Measurements from ENCODE around the gene PLA2G4D.
A peak's percentile ranks its signal among the peaks of the same experiment; 100 is the strongest.

Gene PLA2G4D

DNA sequence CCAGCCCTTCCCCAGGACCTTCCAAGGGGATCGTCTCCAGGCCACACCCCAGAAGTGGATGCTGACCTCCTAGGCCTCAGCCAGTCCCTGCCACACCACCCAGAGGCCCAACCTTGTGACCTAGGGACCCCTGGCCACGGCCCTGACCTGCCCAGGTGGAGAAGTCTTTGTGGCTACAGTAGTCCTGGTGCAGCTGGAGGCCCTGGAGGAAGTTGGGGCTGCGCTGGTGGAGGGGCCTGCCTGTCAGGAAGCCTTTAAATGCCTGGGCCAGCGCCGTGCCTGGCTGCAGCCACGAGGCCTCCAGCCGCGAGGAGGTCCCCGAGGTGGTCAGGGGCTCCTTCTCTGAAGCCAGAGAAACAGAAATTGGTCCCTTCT lies 23.4 kb downstream of the PLA2G4D start:
- DNase-seq = no peak

DNA sequence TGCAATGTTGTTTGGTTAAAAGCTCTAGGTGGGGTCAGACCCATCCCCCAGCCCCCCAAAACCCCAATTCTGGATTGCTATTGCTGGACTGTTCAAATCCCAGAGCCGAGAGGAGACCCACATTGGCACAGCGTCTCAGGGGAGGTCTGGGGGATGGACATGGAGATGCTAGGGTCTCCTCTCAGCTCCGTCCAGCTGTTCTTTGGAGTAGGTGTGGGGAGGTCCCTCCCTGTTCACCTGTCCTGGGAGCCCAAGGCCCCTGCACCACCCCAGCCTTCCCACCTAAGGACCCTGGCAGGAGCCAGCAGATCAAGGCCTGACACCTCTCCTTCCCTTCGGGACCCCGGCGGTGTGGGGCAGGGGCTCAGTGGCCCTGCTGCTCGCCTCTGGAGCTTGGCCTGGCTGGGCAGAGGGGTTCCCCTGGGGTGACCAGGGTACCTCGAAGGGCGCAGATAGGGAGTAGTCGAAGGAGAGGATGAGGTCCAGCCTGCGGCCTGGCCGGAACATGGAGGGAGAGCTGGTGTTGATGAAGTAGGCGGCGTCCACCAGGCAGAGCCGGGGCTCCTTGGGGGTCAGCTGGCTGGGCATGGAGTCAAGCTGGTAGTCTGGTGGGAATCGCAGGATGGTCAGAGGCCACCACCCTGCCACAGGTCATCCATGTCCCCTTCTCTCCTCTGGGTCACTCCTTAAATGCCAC lies 23.9 kb downstream of the PLA2G4D start:
- no peak for DNase-seq

DNA sequence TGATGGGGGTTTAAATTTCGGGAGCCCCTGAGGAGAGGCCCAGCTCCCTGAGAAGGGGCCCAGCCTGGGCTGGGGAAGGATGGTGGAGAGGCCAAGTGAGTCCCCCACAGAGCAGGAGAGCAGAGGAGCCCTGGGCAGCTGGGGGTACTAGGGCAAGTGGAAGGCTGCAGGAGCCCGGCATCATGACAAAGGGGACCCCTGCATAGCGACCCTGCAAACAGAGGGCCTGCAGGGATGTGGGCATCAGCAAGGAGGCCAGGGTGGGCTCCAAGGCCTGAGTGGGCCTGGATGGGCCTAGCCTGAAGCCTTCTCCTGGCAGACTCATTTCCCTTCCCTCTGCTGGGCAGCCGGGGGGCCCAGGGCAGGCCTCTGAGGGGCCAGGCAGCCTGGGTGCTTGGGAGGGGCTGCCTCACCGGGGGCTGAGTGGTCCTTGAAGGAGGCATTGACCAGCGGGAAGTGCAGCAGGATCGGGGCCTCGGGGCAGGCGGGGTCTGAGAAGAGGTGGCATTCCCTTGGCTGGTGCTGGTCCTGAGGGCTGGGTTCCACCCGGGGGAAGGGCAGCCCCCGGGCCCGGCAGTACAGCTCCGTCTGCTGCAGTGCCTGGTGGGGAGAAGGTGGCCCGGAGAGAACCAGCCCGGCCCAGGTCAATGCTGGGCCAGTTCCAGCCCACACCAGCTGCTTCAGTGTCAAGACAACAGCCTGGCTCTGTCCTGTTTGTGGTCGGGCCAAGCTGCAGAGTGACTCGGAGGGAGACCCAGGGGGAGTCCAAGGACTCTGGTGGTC lies 24.7 kb downstream of the PLA2G4D start:
- DNase-seq = no peak

DNA sequence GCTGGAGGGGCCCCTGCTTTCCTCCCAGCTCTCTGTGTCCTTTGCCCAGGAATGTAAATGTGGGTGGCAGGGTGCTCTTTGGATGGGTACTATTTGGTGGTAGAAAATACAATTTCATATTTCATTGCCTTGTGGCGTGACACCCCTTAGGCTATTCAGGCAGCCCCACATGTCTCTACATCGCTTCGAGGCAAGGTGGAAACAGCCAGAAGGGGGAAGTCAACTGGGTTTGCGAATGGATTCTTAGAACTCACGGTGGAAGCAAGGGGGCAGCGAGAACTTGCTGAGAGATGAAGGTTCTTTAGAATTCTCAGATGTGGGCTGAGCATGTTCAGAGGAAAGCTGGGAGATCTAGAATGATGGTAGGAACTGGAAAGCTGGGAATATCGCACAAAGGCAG lies 25.3 kb downstream of the PLA2G4D start:
- no peak for DNase-seq

DNA sequence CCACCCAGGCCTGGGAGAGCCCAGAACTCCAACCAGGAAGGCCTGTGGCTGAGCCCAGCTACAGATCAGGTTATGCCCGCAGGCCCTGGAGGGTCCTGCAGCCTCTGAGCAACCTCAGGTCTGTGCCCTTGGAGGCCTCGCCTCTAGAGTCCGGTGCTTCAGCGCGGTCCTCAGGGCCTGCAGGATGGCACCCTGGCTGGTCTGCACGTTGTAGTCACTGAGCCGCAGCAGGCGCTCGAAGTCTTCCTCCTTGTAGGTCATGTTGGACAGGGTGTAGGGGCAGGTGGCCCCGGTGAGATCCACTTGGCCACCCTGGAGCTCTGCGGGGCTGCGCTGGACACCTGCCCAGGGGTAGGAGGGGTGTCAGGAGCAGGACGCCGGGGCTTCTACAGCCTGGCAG lies 25.8 kb downstream of the PLA2G4D start:
- no peak for DNase-seq

DNA sequence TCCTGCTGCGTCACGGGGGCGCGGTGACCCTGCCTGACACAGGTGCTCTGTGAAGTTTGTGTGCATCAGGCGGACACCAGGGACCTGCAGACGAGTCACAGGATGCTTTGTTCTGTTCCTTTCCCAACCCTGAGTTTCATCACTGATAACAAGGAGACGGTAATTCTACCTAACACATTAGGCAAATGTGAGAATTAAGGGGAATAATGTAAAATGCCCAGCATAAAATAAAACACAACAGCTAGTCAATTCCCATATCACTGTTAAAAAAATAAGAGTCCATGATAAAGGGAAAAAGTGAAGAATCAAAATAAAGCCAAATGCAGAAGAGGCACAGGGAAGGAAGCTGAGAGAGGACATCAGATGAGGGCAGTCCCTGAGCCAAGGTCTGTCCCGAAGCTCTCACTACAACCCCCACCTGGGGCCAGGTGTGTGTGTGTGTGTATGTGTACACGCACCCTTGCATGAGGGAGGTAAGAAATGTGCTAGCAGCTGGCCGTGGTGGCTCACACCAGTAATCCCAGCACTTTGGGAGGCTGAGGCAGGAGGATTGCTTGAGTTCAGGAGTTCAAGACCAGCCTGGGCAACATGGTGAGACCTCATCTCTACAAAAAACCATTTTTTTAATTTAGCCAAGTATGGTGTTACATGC lies 27.5 kb downstream of the PLA2G4D start:
- DNase-seq = no peak

DNA sequence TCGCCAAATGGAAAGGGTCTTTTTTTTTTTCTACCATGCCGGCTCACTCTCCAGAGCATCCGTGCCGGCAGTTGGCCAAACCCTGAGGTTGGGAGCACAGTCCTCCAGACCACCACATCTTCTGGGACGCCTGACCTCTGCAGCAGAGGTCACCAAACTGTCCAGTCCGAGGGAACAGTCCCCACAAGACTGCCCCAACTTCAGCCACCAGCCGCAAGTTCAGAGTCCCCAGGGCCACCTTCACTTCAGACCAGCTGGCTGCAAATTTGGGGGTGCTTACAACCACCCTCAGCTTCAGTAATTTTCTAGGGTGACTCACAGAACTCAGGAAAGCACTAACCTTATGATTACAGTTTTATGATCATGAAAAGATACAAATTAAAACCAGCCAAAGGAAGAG lies 28.9 kb downstream of the PLA2G4D start:
- no peak for DNase-seq

DNA sequence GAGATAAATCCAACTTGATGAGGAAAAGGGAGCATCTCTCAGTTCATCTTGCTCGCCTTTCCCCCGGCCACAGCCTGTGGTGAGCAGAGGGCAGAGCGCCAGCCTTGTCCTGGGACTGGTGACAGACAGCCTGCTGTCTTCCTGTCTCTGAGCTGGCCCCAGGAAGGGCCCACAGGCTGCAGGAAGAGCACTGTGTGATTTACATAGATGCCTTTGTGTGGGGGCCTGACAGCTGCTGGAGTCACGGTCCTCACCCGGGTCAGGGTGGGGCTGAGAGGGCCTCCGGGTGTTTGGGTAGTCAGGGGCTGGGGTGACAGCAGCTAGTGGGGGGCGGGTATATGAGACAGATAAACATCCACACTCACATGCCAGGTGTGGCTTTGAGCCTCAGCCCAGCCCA lies 29.3 kb downstream of the PLA2G4D start:
- DNase-seq = no peak

DNA sequence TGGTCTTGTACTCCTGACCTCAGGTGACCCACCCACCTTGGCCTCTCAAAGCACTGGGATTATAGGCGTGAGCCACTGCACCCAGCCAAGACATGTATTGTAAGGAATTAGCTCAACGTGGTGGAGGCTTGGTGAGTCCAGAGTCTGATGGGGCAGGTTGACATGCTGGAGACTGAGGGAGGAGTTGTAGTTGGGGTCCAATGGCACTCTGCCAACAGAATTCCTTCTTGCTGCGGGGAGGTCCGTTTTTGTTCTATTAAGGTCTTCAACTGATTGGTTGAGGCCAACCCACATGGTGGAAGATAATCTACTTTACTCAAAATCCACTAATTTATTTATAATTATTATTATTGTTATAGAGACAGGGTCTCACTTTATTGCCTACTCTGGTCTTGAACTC lies 30.1 kb downstream of the PLA2G4D start:
- no peak for DNase-seq

DNA sequence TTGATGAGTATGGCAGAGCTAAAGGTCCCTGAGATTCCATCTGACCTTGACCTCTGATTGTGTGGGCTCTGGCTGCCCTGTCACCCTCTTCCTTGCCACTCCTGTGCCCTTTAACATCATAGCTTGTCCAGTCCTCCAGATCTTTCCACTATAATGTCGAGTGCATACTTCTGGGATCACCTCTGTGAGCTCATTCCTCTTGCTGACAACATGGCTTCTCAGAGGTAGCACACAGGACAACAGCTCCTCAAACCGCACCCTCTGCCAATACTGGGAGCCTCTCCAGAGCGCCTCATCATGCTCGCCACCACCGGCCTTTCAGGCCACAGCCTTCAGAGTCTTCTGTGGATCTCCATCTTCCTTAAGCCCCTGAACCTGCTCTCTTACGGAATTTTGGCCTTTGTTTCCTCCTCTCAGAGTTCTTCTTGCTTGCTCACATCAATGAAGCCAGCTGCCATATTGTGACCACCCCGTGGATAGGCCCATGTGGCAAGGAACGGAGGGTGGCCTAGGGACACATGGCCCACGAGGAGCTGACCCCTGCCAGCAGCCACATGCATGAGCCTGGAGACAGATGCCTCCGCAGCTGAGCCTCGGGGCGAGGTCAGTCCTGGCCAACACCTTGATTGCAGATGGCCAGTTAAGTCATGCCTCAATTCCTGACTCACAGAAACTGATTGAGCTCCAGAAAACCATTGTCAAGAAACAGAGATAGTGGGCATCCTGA lies 31.1 kb downstream of the PLA2G4D start:
- DNase-seq = no peak

DNA sequence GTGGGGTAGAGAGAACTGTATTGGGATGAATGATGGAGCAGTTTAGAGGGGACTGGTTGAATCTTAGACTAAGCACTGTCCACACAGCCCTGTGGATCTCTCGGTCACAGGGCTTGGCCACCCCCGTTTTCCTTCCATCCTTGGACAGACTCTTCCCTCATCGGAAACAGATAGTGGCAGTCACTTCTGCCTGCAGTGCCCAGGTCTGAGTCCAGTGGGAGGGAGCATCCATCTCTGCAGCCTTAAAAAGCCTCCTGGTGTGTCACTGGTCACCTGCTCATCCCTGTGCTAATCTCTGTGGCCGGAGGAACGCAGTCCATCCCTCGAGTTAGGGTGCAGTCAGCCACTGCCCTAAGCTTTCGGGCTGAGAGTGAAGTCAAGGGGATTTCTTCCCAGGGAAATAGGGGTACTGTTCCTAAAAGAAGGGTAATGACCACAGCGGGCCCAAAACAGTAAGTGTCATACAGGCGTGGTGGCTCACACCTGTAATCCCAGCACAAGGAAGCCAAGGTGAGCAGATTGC lies 32.0 kb downstream of the PLA2G4D start:
- no peak for DNase-seq

DNA sequence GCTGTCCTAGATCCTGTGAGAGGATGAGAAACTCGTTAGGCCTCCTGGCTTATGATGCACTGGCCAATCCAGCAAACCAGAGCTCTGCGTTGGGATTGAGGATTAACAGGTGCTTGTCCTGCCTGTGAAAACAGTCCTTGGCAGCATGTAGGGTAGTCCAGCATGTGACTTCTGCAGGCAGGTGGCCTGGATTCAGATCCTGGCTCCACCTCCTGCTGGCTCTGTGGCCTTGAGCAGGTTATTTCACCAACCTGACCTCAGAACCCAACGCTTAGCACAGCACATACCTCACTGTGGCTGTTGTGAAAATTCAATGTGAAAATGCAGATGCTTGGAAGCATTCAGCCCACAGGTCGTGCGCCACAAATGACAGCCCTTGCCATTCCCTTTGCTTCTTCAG lies 33.6 kb downstream of the PLA2G4D start:
- no peak for DNase-seq

DNA sequence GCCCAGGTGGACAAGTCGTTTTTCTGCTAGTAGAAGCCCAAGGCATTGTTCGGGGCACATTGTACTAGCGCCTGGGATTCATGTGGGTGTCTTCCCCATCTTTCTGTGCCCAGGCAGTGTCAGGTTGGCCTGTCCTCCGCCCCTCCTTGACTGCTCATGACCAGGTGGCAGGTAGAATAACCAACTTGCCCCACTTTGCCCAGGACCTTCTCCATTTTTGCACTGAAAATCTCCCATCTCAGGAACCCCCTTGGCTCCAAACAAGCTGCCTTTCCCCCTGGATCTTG lies 33.9 kb downstream of the PLA2G4D start:
- no peak for DNase-seq

DNA sequence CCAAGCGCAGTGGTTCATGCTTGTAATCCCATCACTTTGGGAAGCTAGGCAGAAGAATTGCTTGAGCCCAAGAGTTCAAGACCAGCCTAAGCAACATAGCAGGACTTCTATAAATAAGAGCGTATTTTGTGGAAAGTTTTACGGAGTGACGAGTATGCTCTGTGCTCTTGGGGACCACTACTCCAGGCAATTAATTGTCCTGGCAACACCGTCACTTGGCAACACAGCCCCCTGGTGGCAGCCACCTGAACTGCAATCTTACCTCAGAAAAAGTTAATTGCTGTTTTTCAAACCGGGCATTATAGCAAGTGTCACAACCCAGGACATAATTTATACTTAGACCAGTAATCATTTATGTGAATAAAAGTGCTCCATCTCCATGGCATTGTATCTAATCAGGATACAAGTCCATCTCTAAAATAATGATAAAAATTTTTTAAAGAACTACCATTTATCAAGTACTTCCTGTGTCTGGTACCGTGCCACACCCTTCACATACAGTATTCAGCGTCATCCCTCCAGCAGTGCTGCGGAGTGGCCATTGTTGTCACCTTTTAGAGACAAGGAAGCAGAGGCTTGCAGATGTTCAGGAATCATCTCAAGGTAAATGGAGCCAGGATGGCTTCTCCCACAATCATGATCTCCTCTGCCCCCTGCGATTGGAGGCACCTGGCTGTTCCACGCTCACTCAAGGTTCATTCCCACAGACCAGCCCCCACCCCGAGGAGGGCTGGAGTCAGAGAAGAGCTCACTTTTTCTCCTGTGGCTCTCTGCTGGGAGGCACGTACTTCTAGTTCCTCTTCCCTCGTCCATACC lies 34.5 kb downstream of the PLA2G4D start:
- peak; percentile 16 for DNase-seq

DNA sequence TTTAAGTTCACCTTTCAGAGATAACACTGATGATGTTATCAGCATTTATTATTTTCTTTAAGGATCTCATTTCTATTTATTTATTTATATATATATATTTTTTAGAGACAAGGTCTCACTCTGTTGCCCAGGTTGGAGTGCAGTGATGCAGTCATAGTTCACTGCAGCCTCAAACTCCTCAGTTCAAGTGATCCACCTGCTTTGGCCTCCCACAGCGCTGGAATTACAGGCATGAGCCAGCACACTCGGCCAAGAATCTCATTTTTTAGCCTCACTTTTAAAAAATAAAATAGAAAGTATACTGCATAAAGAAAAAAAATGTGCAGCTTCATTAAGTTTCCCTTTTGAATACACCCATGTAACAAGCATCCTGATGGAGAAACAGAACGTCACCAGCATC lies 35.6 kb downstream of the PLA2G4D start:
- DNase-seq = no peak

DNA sequence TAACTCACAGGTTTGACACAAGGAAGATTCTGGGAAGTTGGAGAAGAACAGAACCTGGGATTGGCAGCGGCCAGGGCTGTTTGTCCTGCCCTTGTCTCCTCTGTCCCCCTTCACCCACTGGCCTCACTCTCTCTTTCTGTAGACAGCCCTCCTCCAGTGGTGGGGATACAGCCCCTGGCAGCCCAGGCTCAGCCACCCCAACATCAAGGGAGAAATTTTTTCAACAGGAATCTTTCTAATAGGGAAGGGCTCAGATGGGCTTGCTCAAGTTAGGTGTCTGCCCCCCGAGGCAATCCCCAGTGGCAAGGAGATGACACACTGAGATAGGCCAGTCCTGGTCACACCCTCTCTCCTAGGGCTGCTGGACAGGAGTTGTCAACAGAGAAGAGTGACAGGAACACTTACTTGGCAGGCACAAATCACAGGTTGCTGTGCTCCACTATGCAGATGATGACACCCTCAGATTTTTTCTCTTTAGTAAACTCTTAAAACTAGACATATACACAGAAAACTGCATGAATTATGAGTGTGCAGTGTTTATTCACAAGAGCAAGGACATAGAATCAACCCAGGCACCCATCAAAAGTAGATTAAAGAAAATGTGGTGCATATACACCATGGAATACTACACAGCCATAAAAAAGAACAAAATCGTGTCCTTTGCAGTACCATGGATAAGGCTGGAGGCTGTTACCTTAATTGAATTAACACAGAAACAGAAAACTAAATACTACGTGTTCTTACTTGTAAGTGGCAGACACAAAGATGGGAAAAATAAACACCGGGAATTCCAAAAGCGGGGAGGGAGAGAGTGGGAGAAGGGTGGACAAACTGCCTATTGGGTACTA lies 36.3 kb downstream of the PLA2G4D start:
- no peak for DNase-seq

DNA sequence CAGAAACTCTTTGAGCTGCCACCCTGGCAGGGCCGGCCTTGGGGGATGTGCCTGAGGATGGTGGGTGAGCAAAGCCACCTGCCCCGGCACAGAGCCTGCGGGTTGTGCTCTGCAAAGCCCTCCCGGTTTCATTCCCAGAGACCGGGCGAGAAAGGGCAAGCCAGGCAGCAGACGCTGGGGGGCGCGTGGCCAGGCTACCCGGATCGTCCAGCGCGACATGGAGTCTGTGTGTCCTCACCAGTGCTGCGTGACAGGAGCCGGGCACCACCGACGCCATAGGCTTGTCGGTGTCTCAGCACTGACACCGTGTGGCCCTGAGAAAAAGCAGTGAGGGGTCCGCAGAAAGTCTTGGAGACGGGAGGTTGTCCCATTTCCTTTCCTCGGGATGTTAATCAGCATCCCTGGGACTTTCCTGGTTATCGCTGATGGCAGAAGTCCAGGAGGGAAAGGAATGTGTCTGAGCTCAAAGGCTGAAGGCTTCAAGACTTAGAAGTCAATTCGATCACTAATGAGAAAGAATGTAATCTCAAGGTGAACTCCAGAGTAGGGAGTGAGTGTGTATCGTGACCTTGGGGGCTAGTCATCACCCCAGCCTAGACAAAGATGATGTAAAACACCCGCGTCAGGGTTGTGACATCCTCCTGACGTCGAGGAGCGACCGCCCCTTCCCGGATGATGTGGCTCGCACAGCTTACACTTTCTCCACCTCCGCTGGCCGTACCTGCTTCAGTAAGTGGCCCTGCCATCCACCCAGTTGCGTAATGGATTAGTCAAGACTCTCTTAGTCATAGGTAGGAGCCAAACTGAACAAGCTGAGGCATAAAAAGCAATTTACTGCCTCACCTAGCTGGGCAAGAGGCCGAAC lies 37.2 kb downstream of the PLA2G4D start:
- DNase-seq = peak; percentile 10

DNA sequence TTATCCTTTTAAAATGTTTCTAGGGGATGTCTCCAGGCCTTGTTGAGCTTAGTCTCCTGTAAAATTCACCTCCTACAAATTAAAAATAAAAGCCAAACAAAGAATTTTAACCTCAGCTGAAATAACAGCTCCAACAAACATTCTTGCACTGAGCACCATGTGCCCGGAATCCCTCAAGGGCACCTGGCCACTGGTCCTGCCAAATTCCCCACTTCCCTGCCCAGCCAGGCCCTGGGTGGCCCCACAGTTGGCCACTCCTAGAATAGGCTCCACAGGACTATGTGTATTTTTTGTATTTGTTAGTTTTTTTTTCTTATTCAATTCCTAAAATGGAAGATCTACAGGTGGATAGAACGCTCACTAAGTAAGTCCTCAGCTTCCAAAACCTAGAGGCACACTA lies 40.4 kb downstream of the PLA2G4D start:
- no peak for DNase-seq

DNA sequence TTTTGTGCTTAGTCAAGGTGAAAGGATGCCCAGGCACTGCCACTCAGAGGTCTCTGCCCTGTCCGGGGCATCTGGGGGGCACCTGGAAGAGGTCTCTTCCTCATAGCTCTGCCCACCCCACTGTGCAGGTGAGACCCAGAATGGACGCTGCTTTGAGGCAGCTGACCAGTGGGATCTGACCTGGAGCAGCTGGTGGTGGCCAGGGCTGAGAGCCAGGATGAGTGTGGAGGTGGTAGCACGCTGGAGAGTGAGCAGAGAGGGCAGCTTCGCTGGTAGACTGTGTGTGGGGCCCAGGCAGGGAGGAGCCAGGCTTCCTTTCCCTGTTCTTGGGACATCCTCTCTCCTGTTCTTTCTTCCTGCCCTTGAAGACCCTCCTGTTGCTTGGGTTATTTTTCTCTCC lies 41.4 kb downstream of the PLA2G4D start:
- DNase-seq = no peak

DNA sequence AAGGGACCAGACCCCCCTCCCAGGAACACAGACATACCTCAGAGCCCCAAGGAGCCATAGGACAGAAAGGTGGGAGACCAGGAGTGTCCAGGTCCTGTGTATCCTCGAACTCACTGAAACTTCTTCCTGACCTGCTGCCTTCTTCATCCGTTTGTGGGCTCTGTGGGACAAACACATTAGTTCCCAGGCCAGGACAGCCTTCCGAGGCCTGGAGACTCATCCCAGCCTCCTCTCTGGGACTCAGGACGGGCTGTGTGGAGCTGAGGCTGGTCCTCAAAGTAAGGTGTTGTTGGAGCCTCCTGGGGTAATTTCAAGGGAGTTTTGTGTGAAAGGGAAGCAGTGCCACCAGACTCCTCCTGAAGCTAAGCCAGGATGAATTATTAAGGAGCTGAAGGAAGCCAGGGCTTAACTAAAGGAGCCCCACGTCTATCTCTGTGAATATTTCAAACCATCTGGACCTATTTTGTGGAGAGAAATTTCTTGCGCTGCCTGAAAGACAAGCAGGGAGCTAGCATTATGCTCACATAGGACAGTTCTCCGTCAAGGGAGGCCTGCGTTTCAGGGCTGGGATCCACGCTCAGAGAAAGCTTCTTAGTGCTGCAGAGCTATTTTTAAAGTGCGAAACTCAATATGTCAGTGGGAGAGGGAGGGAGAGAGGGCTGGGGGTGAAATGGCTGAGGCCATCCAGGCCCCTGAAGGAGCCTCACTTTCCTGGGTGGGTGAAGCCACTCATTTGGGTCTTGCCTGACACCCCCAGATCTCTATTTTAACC lies 43.7 kb downstream of the PLA2G4D start:
- no peak for DNase-seq

Measured in NCI-H2107 (cell line).